Middle frontal gyrus (tissue), 1 donor: Measurements from ENCODE around the gene PRKAG1.
A peak's percentile ranks its signal among the peaks of the same experiment; 100 is the strongest.

Experiments used
- DNase-seq: peaks from one replicate; pipeline ENCODE4 v3.0.0-alpha.2; 2015; ENCODE audit warnings: low spot score; ENCODE audit errors: extremely low spot score

The PRKAG1 gene

DNA sequence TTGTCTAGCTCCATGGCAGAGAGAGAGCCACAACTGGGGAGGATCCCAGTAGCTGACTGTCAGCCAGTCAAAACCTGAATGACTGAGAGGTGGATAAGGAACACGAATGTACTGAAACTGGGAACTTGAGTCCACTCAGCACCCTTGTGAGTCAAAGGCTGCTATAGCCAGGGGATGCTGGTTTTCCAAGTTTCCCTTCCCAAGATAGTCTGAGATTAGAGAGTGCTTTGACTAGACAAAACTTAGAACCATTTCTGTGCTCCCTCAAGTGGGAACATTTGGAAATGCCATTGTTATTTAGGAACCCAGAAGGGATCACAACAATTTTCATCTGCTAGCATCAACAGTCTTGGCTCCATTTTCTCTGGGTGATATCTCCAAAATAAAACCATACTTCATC lies 4.0 kb downstream of the PRKAG1 start:
- no peak for DNase-seq

DNA sequence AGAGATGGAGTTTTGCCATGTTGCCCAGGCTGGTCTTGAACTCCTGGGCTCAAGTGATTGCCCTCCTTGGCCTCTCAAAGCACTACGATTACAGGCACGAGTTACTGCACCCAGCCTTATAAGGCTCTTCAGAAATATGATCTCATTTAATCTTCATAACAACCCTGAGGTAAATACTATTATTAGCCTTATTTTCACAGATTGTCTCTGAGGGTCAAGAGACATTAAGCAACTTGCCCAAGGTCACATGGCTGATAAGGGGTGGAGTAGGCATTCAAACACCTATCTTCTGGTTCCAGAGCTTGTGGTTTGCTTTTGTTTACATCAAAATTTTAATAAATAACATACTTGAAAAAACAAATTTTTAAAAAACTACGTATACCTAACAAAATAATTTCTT lies 5.1 kb downstream of the PRKAG1 start:
- DNase-seq, result no peak

- no peak for DNase-seq
Observed at GRCh38 chr12:49012739-49013138, 5.8 kb downstream of the PRKAG1 start.

- no peak for DNase-seq
Observed at GRCh38 chr12:49010092-49010668, 8.4 kb downstream of the PRKAG1 start.

DNA sequence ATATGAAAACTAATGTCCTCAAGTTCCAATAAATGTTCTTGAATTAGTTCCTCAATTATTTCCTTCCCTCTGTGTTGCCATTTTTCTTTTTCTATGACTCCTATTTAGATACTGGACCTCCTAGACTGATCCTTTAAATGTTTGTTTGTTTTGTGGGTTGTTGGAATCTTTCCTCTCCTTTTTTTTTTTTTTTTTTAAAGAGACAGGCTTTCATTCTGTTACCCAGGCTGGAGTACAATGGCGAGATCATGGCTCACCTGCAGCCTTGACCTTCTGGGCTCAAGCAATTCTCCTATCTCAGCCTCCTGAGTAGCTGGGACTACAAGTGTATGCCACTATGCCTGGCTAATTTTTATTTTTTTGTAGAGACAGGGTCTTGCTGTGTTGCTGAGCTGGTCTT lies 9.6 kb downstream of the PRKAG1 start:
- no peak for DNase-seq

GRCh38 chr12:49000346-49000745 lies 18.2 kb downstream of the PRKAG1 start:
- DNase-seq, result no peak

DNA sequence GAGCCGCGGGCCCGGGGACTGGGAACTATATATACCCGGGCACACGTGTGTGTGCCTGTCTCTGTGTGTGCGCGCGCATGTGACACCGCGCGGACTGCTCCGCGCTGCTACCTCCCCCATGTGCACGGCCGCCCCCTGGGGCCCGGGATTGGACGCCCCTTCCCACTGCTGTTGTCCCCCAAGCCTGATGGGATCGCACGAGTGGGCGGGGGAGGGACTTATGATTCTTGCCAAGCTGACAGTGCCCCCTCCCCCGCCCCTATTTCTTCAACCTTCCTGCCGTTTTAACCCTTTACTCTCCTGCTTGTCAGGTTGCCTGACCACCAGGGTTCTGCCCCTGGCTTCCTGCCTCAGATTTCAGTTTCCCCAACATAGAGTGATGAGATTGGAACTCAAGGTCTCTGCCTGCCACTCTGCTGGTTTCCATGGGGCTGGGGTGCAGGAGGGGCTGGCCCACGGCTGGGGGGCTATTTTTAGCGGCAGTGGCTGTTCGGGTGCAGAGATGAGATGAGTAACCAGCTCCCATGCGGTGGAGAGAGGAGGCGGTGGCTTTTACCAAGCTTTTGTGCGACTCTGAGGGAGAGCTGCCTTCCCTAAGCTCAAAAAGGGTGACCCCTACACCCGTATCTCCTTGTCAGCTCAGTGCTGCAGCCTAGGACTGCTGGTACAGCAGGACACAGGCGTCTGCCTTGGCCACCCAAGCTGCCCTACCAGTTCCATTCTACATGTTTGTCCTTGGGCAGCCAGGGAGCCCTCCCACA lies 19.0 kb downstream of the PRKAG1 start, which contains the start of gene DDN:
Gene DDN (minus strand): TSS at position 5 of the 761 bp plus-strand sequence. CDS start 88 bp downstream, outside the sequence.
- no peak for DNase-seq

GRCh38 chr12:48998497-48999353 lies 19.9 kb downstream of the PRKAG1 start:
- DNase-seq, result no peak

- no peak for DNase-seq
Observed at GRCh38 chr12:48997719-48998496, 20.7 kb downstream of the PRKAG1 start.

GRCh38 chr12:48996794-48997718 lies 21.5 kb downstream of the PRKAG1 start:
- peak; percentile 58 for DNase-seq

GRCh38 chr12:48995086-48995879 lies 23.3 kb downstream of the PRKAG1 start:
- DNase-seq, result no peak

DNA sequence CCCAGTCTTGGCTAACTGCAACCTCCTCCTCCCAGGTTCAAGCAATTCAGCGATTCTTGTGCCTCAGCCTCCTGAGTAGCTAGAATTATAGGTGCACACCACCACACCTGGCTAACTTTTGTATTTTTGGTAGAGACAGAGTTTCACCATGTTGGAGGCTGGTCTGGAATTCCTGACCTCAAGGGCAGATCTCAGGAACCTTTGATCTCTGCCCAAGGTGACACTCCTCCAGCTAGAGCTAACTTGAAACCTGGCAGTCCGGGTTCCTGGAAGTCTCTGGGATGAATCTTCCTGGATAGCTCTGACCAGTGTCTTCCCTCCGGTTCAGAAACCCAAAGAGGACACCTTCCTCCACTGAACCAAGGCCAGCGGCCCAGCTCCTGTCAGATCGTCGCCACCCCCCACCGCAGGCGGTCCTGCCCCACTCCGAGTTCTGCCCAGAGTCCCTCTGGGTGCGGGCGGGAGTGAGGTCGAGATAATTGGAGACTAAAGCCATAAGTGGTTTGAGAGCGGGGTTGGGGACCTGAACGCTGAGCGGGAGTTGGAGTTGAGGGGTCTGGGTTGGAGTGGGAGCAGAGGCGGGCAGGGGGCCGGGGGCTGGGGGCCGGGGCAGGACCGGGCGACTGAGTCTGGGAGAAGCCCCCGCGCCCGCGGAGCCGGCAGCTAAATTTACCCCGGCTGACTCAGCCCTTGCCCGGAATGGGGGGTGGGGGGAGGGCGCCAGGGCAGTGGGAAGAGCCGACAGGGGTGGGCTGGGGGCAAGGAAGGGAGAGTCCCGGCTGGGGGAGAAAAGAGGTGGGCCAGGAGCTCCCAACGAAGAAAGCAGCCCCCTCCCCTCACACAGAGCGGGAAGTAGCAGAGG lies 24.1 kb downstream of the PRKAG1 start:
- no peak for DNase-seq

- DNase-seq, result no peak
Observed at GRCh38 chr12:48993787-48994186, 24.8 kb downstream of the PRKAG1 start.

- DNase-seq, result no peak
Observed at GRCh38 chr12:48991247-48992050, 27.1 kb downstream of the PRKAG1 start.

DNA sequence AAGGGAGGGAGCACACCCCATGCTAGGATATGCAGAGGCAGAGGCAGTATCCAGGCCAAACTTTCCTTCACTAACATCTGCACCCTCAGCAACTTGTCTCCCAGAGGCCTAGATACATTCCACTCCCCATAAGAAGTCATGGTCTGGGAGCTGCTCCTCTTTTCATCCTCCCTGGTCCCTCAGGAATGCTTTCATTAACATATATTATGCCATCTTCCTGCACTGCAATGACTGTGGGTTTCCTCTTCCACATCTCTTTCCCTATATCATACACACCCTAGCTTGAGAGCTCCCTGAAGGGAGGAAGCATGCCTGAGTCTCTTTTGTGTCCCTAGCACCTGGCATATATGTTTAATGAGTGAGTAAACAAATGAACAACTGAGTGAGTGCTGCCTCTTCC lies 28.0 kb downstream of the PRKAG1 start:
- no peak for DNase-seq

GRCh38 chr12:48988030-48988649 lies 30.4 kb downstream of the PRKAG1 start:
- no peak for DNase-seq

- no peak for DNase-seq
Observed at GRCh38 chr12:48986720-48987291, 31.8 kb downstream of the PRKAG1 start.
